Measurements from ENCODE around the gene FGD2. TPM values are rescaled to one million over a fixed set of nuclear protein-coding genes. Genes with fewer than 3 reads are reported as not detected.

The FGD2 gene
- total and polyA plus RNA-seq, 9 of the 15 experiments (the other 6 are each of a cell fraction or from before 2014, with no cell fraction given), result 0.09 TPM; not detected in 8

DNA sequence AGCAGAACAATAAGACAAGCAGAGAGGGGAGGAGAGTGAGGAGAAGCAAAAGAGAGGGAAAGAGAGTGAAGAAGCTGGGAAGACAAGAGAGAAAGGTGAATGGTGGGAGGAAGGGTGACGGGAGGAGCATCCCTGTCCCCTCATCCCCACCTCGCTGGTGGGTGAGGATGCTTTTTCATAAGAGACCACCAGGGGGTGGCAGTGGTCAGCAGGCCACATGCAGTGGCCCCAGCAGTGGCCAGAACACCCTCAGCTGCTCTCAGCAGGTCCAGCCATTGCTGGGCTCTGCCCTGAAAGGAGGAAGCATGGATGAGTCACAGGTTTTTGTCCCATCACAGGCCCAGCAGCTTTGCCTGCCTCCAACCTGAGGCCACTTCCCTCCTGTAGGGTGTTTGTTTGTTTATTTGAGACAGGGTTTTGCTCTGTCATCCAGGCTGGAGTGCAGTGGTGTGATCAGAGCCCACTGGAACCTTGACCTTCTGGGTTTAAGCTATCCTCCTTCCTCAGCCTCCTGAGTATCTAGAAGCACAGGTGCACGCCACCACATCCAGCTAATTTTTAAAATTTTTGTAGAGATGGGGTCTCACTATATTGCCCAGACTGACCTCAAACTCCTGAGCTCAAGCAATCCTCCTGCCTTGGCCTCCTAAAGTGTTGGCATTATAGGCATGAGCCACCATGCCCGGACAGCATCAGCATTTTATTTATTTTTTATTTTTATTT is 24.0 kb downstream of the FGD2 start (continued):
- TF ChIP-seq, protein P1, sequence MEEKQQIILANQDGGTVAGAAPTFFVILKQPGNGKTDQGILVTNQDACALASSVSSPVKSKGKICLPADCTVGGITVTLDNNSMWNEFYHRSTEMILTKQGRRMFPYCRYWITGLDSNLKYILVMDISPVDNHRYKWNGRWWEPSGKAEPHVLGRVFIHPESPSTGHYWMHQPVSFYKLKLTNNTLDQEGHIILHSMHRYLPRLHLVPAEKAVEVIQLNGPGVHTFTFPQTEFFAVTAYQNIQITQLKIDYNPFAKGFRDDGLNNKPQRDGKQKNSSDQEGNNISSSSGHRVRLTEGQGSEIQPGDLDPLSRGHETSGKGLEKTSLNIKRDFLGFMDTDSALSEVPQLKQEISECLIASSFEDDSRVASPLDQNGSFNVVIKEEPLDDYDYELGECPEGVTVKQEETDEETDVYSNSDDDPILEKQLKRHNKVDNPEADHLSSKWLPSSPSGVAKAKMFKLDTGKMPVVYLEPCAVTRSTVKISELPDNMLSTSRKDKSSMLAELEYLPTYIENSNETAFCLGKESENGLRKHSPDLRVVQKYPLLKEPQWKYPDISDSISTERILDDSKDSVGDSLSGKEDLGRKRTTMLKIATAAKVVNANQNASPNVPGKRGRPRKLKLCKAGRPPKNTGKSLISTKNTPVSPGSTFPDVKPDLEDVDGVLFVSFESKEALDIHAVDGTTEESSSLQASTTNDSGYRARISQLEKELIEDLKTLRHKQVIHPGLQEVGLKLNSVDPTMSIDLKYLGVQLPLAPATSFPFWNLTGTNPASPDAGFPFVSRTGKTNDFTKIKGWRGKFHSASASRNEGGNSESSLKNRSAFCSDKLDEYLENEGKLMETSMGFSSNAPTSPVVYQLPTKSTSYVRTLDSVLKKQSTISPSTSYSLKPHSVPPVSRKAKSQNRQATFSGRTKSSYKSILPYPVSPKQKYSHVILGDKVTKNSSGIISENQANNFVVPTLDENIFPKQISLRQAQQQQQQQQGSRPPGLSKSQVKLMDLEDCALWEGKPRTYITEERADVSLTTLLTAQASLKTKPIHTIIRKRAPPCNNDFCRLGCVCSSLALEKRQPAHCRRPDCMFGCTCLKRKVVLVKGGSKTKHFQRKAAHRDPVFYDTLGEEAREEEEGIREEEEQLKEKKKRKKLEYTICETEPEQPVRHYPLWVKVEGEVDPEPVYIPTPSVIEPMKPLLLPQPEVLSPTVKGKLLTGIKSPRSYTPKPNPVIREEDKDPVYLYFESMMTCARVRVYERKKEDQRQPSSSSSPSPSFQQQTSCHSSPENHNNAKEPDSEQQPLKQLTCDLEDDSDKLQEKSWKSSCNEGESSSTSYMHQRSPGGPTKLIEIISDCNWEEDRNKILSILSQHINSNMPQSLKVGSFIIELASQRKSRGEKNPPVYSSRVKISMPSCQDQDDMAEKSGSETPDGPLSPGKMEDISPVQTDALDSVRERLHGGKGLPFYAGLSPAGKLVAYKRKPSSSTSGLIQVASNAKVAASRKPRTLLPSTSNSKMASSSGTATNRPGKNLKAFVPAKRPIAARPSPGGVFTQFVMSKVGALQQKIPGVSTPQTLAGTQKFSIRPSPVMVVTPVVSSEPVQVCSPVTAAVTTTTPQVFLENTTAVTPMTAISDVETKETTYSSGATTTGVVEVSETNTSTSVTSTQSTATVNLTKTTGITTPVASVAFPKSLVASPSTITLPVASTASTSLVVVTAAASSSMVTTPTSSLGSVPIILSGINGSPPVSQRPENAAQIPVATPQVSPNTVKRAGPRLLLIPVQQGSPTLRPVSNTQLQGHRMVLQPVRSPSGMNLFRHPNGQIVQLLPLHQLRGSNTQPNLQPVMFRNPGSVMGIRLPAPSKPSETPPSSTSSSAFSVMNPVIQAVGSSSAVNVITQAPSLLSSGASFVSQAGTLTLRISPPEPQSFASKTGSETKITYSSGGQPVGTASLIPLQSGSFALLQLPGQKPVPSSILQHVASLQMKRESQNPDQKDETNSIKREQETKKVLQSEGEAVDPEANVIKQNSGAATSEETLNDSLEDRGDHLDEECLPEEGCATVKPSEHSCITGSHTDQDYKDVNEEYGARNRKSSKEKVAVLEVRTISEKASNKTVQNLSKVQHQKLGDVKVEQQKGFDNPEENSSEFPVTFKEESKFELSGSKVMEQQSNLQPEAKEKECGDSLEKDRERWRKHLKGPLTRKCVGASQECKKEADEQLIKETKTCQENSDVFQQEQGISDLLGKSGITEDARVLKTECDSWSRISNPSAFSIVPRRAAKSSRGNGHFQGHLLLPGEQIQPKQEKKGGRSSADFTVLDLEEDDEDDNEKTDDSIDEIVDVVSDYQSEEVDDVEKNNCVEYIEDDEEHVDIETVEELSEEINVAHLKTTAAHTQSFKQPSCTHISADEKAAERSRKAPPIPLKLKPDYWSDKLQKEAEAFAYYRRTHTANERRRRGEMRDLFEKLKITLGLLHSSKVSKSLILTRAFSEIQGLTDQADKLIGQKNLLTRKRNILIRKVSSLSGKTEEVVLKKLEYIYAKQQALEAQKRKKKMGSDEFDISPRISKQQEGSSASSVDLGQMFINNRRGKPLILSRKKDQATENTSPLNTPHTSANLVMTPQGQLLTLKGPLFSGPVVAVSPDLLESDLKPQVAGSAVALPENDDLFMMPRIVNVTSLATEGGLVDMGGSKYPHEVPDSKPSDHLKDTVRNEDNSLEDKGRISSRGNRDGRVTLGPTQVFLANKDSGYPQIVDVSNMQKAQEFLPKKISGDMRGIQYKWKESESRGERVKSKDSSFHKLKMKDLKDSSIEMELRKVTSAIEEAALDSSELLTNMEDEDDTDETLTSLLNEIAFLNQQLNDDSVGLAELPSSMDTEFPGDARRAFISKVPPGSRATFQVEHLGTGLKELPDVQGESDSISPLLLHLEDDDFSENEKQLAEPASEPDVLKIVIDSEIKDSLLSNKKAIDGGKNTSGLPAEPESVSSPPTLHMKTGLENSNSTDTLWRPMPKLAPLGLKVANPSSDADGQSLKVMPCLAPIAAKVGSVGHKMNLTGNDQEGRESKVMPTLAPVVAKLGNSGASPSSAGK (IDR thresholded peaks at IDR 0.05), result no peak; the same call in 1 of the 2 replicates
- TF ChIP-seq, protein P2, sequence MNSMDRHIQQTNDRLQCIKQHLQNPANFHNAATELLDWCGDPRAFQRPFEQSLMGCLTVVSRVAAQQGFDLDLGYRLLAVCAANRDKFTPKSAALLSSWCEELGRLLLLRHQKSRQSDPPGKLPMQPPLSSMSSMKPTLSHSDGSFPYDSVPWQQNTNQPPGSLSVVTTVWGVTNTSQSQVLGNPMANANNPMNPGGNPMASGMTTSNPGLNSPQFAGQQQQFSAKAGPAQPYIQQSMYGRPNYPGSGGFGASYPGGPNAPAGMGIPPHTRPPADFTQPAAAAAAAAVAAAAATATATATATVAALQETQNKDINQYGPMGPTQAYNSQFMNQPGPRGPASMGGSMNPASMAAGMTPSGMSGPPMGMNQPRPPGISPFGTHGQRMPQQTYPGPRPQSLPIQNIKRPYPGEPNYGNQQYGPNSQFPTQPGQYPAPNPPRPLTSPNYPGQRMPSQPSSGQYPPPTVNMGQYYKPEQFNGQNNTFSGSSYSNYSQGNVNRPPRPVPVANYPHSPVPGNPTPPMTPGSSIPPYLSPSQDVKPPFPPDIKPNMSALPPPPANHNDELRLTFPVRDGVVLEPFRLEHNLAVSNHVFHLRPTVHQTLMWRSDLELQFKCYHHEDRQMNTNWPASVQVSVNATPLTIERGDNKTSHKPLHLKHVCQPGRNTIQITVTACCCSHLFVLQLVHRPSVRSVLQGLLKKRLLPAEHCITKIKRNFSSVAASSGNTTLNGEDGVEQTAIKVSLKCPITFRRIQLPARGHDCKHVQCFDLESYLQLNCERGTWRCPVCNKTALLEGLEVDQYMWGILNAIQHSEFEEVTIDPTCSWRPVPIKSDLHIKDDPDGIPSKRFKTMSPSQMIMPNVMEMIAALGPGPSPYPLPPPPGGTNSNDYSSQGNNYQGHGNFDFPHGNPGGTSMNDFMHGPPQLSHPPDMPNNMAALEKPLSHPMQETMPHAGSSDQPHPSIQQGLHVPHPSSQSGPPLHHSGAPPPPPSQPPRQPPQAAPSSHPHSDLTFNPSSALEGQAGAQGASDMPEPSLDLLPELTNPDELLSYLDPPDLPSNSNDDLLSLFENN (IDR thresholded peaks at IDR 0.05; ENCODE audit: low read depth in 2 of 2, low read length in 2 of 2), result 0 out of 4 replicates have a peak, but pooled peaks of 1 of the 2 experiments have one; percentile 34
